GM12878 (cell line): ENCODE results near the gene LRRC19.

Experiments
- PBX3 ChIP-seq: IDR thresholded peaks from 2 replicates; pipeline ENCODE4 v1.6.1; 2011; ENCODE audit warnings: mild to moderate bottlenecking, low read depth, low read length, moderate library complexity; ENCODE audit not compliant: insufficient replicate concordance
- SRF ChIP-seq, 2 experiments: IDR thresholded peaks; 2 replicates each; pipeline ENCODE4 v1.6.1; 2011; ENCODE audit warnings: low read depth in 2 of 2, low read length in 2 of 2, mild to moderate bottlenecking in 1 of 2, moderate library complexity in 1 of 2

- TF ChIP-seq SRF (IDR thresholded peaks at IDR 0.05; ENCODE audit: low read depth in 2 of 2, low read length in 2 of 2) (no peak), PBX3 (no peak)
Measured at GRCh38 chr9:27003426-27004077, 1.9 kb downstream of the LRRC19 start.
